MM.1S (cell line): ENCODE data around the gene KLK1.

Experiments
- CTCF ChIP-seq: fragments of 300-600 bp; sonication (generic); IDR thresholded peaks from 2 replicates; pipeline ENCODE4 v1.5.1; 2016; ENCODE audit warnings: antibody characterized with exemption, low read length, mixed read lengths
- EZH2 ChIP-seq: fragments of 300-600 bp; sonication (generic); optimal IDR thresholded peaks from 2 replicates; pipeline ENCODE3; 2017; ENCODE audit warnings: low read depth, mild to moderate bottlenecking, antibody characterized with exemption, low read length, mixed read lengths
- EZH2phosphoT487 ChIP-seq: fragments of 300-600 bp; sonication (generic); IDR thresholded peaks from 2 replicates; pipeline ENCODE4 v1.6.1; 2018; ENCODE audit warnings: antibody characterized with exemption, low read length

- no peak for TF ChIP-seq CTCF
- TF ChIP-seq EZH2: no peak
- no peak for TF ChIP-seq EZH2phosphoT487
These were observed 38.3 kb downstream of the KLK1 start for GRCh38 chr19:50785329-50785728.
